SJSA1 (cell line): ENCODE data around the gene SH3RF1. TPM values are rescaled to one million over a fixed set of nuclear protein-coding genes. Genes with fewer than 3 reads are reported as not detected.

Experiments
- DNase-seq, 2 experiments: peaks; one replicate each; pipeline ENCODE4 v3.0.0-alpha.2; 2015 to 2020; ENCODE audit warnings: low spot score in 2 of 2, low read depth in 1 of 2
- H3K27ac ChIP-seq: fragments of 250-450 bp; sonication (Bioruptor Pico); 2 replicates; pipeline ENCODE4 v1.5.1; 2020; ENCODE audit warnings: mild to moderate bottlenecking, moderate library complexity
- H3K27me3 ChIP-seq: fragments of 250-450 bp; sonication (Bioruptor Pico); replicated peaks from 2 replicates; pipeline ENCODE4 v1.5.1; 2020; ENCODE audit warnings: mild to moderate bottlenecking, moderate library complexity
- H3K36me3 ChIP-seq: fragments of 250-450 bp; sonication (Bioruptor Pico); 2 replicates; pipeline ENCODE4 v1.5.1; 2020; ENCODE audit warnings: mild to moderate bottlenecking
- H3K4me1 ChIP-seq: fragments of 250-450 bp; sonication (Bioruptor Pico); replicated peaks from 2 replicates; pipeline ENCODE4 v1.6.1; 2021; ENCODE audit warnings: mild to moderate bottlenecking
- H3K4me3 ChIP-seq: fragments of 250-450 bp; sonication (Bioruptor Pico); 2 replicates; pipeline ENCODE4 v1.5.1; 2020; ENCODE audit warnings: mild to moderate bottlenecking
- H3K9me3 ChIP-seq: fragments of 250-450 bp; sonication (Bioruptor Pico); replicated peaks from 2 replicates; pipeline ENCODE4 v1.5.1; 2020; ENCODE audit warnings: mild to moderate bottlenecking
- total RNA-seq: library from RNA; depleted of rRNA; stranded (reverse); fragments of >200 nt; shearing (Covaris generic); gene quantifications from 2 replicates; pipeline ENCODE4 v1.2.3, GENCODE V29; 2014

The SH3RF1 gene
- total RNA-seq, 1 experiment from 2014 or later = 14.1 TPM

GRCh38 chr4:169105620-169106019, 165.1 kb downstream of the SH3RF1 start:
- peaks cover 7% of the 10 kb centered on the region for H3K4me1 ChIP-seq
- no peak overlapping the region for H3K27ac ChIP-seq
- H3K4me3 ChIP-seq = no peak overlapping the region
- H3K27me3 ChIP-seq = no peaks in the 10 kb centered on the region
- H3K9me3 ChIP-seq = no peaks in the 10 kb centered on the region; the same call in 1 of the 2 replicates
- peaks cover 79% of the 10 kb centered on the region for H3K36me3 ChIP-seq
- DNase-seq = no peak

- Histone ChIP-seq H3K4me1 (peaks cover 7% of the 10 kb centered on the region), H3K4me3 (no peak overlapping the region), H3K9me3 (no peaks in the 10 kb centered on the region; the same call in 1 of the 2 replicates), H3K36me3 (peaks cover 79% of the 10 kb centered on the region), H3K27me3 (no peaks in the 10 kb centered on the region), H3K27ac (no peak overlapping the region)
- peak in 1 of 2 experiments; percentile 36 for DNase-seq
Measured at GRCh38 chr4:169103966-169104412, 166.8 kb downstream of the SH3RF1 start.

GRCh38 chr4:169102026-169102425, 168.7 kb downstream of the SH3RF1 start:
- H3K4me3 ChIP-seq = no peak overlapping the region
- no peaks in the 10 kb centered on the region for H3K27me3 ChIP-seq
- no peaks in the 10 kb centered on the region; the same call in 1 of the 2 replicates for H3K9me3 ChIP-seq
- no peak for DNase-seq
- peaks cover 7% of the 10 kb centered on the region for H3K4me1 ChIP-seq
- peaks cover 79% of the 10 kb centered on the region for H3K36me3 ChIP-seq
- no peak overlapping the region for H3K27ac ChIP-seq

GRCh38 chr4:169100670-169101101, 170.1 kb downstream of the SH3RF1 start:
- H3K27me3 ChIP-seq = no peaks in the 10 kb centered on the region
- no peaks in the 10 kb centered on the region; the same call in 1 of the 2 replicates for H3K9me3 ChIP-seq
- H3K36me3 ChIP-seq = peaks cover 82% of the 10 kb centered on the region
- DNase-seq = no peak
- no peak overlapping the region for H3K27ac ChIP-seq
- H3K4me3 ChIP-seq = no peak overlapping the region
- H3K4me1 ChIP-seq = peaks cover 7% of the 10 kb centered on the region

GRCh38 chr4:169099771-169100180, 171.0 kb downstream of the SH3RF1 start:
- no peak overlapping the region for H3K4me3 ChIP-seq
- peaks cover 7% of the 10 kb centered on the region for H3K4me1 ChIP-seq
- DNase-seq = no peak
- no peaks in the 10 kb centered on the region; the same call in 1 of the 2 replicates for H3K9me3 ChIP-seq
- H3K27me3 ChIP-seq = no peaks in the 10 kb centered on the region
- H3K27ac ChIP-seq = no peak overlapping the region
- peaks cover 83% of the 10 kb centered on the region for H3K36me3 ChIP-seq

- no peak for DNase-seq
- H3K4me1 ChIP-seq = peaks cover 4% of the 10 kb centered on the region
- no peaks in the 10 kb centered on the region; the same call in 1 of the 2 replicates for H3K9me3 ChIP-seq
- no peaks in the 10 kb centered on the region for H3K27me3 ChIP-seq
- H3K27ac ChIP-seq = no peak overlapping the region
- peaks cover 78% of the 10 kb centered on the region for H3K36me3 ChIP-seq
- H3K4me3 ChIP-seq = no peak overlapping the region
Measured at GRCh38 chr4:169098969-169099690, 171.6 kb downstream of the SH3RF1 start.

GRCh38 chr4:169098532-169098931, 172.2 kb downstream of the SH3RF1 start:
- Histone ChIP-seq H3K36me3 (peaks cover 78% of the 10 kb centered on the region), H3K4me3 (no peak overlapping the region), H3K27me3 (no peaks in the 10 kb centered on the region), H3K4me1 (no peaks in the 10 kb centered on the region), H3K27ac (no peak overlapping the region), H3K9me3 (no peaks in the 10 kb centered on the region)
- no peak for DNase-seq

- no peak for DNase-seq
- Histone ChIP-seq H3K4me1 (no peaks in the 10 kb centered on the region), H3K27ac (no peak overlapping the region), H3K4me3 (no peak overlapping the region), H3K36me3 (peaks cover 76% of the 10 kb centered on the region), H3K27me3 (no peaks in the 10 kb centered on the region), H3K9me3 (no peaks in the 10 kb centered on the region)
Measured at GRCh38 chr4:169098054-169098497, 172.7 kb downstream of the SH3RF1 start.

GRCh38 chr4:169096221-169096620, 174.5 kb downstream of the SH3RF1 start:
- Histone ChIP-seq H3K27ac (no peak overlapping the region), H3K27me3 (no peaks in the 10 kb centered on the region), H3K4me1 (no peaks in the 10 kb centered on the region), H3K9me3 (peaks cover 4% of the 10 kb centered on the region; the same call in 1 of the 2 replicates), H3K36me3 (peaks cover 82% of the 10 kb centered on the region), H3K4me3 (no peak overlapping the region)
- no peak for DNase-seq

GRCh38 chr4:169094656-169095231, 176.0 kb downstream of the SH3RF1 start:
- DNase-seq = no peak
- no peaks in the 10 kb centered on the region for H3K27me3 ChIP-seq
- peaks cover 75% of the 10 kb centered on the region for H3K36me3 ChIP-seq
- H3K4me1 ChIP-seq = no peaks in the 10 kb centered on the region
- peaks cover 5% of the 10 kb centered on the region; the same call in 1 of the 2 replicates for H3K9me3 ChIP-seq
- no peak overlapping the region for H3K4me3 ChIP-seq
- H3K27ac ChIP-seq = no peak overlapping the region

GRCh38 chr4:169092889-169093522, 177.8 kb downstream of the SH3RF1 start:
- H3K27me3 ChIP-seq = no peaks in the 10 kb centered on the region
- H3K4me3 ChIP-seq = no peak overlapping the region
- H3K36me3 ChIP-seq = peaks cover 69% of the 10 kb centered on the region
- H3K4me1 ChIP-seq = no peaks in the 10 kb centered on the region
- H3K9me3 ChIP-seq = peaks cover 5% of the 10 kb centered on the region; the same call in 1 of the 2 replicates
- DNase-seq = no peak
- H3K27ac ChIP-seq = no peak overlapping the region

- Histone ChIP-seq H3K27ac (no peak overlapping the region), H3K27me3 (no peaks in the 10 kb centered on the region), H3K9me3 (peaks cover 5% of the 10 kb centered on the region; the same call in 1 of the 2 replicates), H3K36me3 (peaks cover 48% of the 10 kb centered on the region), H3K4me1 (no peaks in the 10 kb centered on the region), H3K4me3 (no peak overlapping the region)
- DNase-seq = no peak
Measured at GRCh38 chr4:169090484-169091215, 180.1 kb downstream of the SH3RF1 start.

GRCh38 chr4:169089004-169089403, 181.8 kb downstream of the SH3RF1 start:
- Histone ChIP-seq H3K4me3 (no peak overlapping the region), H3K27me3 (no peaks in the 10 kb centered on the region), H3K36me3 (peaks cover 38% of the 10 kb centered on the region), H3K9me3 (peaks cover 5% of the 10 kb centered on the region; the same call in 1 of the 2 replicates), H3K27ac (no peak overlapping the region), H3K4me1 (no peaks in the 10 kb centered on the region)
- DNase-seq = no peak
